Stimulated activated CD4-positive, alpha-beta T cell treated with anti-CD3 and anti-CD28 coated beads, Interleukin-4, amount 100 ng/mL, for 48 hours (primary cell): Measurements from ENCODE around the gene RSAD2.
"Not testable (repeated sequence)": the region's sequence is repeated elsewhere in the genome, so short reads cannot be mapped to it uniquely, and the experiment has no call there.

ENCODE experiments used
- DNase-seq, 2 donors: peaks; one replicate each; pipeline ENCODE4 v3.0.0-alpha.2; 2020; ENCODE audit warnings: low read depth in 2 of 2

The RSAD2 gene, protein sequence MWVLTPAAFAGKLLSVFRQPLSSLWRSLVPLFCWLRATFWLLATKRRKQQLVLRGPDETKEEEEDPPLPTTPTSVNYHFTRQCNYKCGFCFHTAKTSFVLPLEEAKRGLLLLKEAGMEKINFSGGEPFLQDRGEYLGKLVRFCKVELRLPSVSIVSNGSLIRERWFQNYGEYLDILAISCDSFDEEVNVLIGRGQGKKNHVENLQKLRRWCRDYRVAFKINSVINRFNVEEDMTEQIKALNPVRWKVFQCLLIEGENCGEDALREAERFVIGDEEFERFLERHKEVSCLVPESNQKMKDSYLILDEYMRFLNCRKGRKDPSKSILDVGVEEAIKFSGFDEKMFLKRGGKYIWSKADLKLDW

DNA sequence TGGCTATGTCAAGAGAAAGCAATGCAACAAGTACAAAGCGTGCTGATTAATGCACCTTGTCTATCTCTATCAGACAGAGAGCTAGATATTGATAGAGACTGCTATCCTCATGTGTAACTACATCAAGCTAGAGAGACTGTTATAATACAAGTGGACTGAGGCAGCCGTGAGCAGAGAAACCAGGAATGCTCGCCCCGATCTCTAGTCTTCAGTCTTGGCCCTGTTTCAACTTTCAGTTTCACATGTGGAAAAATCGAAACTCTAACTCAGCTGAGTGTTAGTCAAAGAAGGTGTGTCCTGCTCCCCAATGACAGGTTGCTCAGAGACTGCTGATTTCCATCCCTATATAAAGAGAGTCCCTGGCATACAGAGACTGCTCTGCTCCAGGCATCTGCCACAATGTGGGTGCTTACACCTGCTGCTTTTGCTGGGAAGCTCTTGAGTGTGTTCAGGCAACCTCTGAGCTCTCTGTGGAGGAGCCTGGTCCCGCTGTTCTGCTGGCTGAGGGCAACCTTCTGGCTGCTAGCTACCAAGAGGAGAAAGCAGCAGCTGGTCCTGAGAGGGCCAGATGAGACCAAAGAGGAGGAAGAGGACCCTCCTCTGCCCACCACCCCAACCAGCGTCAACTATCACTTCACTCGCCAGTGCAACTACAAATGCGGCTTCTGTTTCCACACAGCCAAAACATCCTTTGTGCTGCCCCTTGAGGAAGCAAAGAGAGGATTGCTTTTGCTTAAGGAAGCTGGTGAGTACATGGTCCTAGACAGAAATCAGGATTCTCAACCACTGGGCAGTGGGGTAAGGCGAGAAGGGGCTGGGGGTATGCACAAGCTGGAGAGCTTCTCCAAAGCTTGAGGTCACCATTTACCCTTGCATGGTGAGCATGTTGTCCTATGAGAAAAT, at the start of gene RSAD2:
Gene RSAD2 (plus strand): TSS at position 376 of the 903 bp plus-strand sequence. CDS start 24 bp downstream, at position 400.
- DNase-seq = no peak

DNA sequence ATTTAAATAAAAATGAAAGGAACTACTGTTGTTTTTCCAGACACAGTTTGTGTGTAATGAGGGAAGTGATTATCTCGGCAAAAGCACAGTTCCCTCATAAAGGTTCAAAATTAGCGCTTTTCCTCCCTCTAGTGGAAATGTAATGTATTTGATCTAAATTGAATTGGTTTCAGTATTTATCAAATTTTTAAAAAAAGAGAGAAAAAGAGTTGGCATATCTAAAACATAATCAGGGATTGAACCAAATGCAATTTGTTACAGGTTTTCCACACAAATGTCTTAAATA, 49.3 kb upstream of the RSAD2 start:
- DNase-seq = no peak

DNA sequence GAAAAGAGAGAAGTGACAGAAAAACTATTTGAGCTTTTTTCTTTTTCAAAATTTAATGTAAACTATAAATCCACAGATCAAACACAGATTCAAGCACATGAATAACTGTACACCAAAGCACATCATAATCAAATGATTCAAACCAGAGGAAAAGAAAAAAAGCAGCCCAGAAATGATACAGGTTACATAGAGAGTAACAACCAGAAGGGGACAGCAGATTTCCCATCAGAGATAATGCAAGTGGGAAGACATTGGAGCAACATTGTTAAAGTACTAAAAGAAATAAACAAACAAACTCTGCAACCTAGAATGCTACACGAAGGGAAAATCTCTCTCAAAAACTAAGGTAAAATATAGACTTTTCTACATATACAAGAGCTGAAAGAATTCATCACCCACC, 46.3 kb upstream of the RSAD2 start:
- no peak for DNase-seq

DNA sequence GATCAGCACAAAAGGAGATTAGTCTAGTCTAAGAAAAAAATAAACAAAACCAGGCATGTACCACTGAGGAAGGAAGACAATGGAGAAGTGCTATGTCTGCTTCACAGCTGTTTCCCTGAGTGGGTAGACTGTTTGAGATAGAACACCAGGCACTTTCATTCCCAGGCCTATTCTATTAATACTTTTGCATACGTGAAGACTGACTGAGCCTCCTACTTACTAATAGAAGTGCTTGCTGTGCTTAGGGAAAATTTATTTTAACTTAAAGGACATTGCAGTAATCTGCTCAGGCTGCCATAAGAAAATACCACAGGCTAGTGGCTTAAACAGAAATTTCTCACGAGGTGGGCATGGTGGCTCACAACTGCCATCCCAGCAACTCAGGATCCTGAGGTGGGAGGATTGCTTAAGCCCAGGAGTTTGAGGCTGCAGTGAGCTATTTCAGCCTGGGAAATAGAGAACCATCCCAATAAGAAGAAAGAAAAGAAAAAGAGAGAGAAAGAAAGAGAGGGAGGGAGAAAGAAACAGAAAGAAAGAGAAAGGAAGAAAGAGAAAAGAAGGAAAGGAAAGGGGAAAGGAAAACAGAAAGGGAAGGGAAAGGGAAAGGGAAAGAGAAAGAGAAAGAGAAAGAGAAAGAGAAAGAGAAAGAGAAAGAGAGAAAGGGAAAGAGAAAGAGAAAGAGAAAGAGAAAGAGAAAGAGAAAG, 44.8 kb upstream of the RSAD2 start:
- DNase-seq = no peak

DNA sequence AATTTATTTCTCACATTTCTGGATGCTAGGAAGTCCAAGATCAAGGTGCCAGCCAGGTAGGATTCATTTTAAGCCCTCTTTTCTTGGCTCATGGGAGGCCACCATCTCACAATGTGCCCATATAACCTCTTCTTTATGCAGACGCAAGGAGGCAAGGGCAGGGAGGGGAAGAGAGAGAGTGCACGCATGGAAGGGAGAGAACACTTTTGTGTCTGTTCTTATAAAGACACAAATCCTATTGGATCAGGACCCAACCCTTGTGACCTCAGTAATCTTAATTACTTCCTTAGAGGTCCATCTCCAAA, 44.3 kb upstream of the RSAD2 start:
- no peak for DNase-seq

DNA sequence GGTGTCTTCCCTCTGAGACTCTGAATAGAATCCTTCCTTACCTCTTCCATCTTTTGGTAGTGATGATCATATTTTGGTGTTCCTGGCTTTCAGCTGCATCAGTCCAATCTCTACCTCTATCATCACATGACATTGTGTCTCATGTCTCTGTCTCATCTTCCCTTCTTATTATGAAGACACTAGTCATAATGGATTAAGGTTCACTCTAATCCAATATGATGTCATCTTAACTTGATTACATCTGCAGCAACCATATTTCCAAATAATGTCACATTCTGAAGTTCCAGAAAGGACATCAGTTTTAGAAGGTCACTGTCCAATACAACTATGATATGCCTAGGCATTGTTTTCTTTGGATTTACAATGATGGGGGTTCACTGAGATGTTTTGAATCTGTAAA, 43.4 kb upstream of the RSAD2 start:
- DNase-seq = no peak

DNA sequence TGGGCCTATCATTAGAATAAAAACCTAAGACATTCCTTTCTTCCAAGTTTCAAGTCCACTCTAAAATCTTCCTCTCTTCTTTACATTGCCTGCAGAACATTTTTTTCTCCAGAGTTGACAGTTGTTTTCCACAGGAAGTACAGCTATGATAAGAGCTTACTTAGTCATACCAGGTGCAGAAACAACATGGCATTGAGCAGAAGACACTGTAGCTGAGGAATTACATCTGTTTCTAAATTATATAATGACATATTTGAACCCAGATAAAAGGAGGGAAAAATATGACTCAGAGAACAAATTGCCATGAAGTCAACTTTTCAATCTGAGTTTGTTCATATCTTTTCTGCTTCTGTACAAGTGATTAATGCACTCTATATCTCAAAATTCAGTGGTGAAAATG, 42.1 kb upstream of the RSAD2 start:
- DNase-seq = no peak

DNA sequence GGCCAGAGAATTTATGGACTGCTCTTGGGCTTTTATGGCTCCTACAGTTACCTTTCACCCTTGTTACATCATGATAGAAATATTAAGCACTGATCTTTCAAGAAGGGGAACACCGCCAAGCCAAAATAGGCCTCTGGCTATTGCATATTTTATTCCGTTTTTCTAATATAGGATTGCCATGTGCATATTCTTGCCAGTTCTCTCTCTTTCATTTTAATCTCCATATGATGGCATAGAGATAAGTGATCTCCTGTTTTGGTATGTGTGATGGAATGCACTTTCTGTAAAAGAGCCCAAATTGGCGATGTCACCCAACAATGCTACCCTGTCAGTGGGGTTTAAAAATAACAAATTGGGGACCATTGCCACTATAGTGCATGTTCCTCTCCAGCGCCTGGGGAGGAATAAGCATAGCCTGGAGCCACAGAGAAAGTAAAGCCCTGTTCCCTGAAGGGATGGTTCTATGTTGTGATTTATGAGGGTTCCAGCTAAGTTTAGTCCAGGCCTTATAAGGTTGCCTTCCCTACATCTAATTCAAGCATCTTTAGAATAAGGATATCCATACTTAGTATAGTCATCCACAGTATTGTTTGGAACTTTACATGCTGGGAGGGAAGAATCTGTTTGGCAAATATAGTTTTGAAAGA, 38.8 kb upstream of the RSAD2 start:
- no peak for DNase-seq

DNA sequence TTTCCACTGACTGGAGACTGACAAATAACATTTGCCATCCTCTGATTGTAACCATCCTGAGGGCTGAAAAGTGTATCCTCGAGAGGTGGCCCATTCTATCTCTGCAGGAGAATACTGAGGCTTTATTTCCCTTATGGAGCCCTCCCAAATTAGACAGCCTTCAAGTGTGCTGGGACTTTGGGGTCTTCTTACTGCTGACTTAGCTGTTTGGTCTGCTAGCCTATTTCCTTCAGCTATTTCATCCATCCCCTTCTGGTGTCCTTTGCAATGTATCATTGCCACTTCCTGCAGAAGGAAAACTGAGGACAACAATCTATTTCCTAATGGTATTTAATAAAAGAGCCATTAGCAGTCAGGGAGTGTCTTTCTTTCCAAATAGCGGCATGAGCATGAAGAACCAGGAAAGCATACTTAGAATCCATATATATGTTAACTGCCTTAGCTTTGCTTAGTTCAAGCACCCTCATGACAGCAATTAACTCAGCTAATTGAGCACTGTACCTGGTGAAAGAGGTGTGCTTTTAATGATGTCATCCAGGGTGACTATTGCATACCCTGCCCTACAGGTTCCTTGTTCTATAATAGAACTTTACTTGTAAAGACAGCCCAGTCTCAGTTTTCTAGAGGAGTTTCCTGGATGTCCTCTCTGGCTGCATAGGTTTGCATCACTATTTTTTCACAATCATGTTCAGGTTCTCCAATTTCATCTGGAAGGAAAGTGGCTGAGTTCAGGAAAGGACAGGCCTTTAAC, 35.9 kb upstream of the RSAD2 start:
- no peak for DNase-seq

DNA sequence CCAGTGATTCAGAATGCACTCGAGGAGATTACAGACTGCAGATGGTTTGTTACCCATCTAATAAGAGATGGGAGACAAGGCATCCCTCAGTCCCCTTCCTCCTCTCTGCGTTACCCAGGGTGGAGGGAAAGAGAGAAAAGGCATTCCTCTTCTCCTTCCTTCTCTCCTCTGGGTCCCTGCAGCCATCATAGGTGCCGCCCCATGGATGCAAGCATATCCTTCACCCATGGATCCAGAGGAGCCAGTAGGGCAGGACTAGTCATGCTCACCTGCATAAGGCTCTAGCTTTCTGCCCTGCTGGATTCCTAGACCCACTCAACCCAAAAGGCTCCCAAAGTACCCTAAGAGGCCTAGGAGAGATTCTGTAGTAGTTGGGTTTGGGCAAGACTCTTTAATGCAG, 32.3 kb upstream of the RSAD2 start:
- DNase-seq = peak in 1 of 2 donors; percentile 4

DNA sequence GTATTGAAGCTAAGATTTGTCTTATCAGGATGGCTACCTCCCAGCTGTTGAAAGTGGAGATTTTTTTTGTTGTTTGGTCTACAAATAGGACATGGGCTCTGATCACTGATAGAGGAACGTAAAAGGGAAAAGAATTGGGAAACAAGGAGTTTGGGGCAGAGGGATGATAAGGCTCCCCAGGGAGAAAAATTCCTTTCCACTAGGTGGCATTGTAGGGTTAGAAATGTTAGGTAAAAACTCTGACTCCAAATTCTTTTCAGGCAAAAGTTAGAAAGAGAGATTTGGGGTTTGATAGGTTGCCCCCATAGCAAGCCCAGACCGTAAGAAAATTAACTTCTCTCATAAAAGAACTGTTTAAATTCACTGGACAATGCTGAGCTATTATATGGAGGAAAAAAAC, 31.7 kb upstream of the RSAD2 start:
- DNase-seq = no peak

DNA sequence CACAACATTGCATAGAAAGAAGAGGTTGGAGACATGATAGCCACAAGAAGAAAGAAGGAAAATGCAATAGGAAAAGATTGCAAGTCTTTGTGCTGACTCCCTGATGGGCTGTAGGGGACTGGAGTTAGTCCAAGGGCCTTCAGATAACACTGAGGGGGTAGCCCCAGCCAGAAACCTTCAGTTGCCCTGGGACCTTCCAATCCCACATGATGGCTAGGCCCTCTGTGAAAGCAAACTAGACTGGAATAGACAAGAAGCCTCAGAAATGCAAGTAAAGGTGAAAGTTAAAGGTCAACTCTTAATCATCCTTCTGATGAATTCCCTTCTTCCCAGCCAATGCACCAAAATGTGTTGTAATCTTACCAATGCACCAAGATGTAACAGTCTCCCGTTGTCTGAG, 31.0 kb upstream of the RSAD2 start:
- no peak for DNase-seq

DNA sequence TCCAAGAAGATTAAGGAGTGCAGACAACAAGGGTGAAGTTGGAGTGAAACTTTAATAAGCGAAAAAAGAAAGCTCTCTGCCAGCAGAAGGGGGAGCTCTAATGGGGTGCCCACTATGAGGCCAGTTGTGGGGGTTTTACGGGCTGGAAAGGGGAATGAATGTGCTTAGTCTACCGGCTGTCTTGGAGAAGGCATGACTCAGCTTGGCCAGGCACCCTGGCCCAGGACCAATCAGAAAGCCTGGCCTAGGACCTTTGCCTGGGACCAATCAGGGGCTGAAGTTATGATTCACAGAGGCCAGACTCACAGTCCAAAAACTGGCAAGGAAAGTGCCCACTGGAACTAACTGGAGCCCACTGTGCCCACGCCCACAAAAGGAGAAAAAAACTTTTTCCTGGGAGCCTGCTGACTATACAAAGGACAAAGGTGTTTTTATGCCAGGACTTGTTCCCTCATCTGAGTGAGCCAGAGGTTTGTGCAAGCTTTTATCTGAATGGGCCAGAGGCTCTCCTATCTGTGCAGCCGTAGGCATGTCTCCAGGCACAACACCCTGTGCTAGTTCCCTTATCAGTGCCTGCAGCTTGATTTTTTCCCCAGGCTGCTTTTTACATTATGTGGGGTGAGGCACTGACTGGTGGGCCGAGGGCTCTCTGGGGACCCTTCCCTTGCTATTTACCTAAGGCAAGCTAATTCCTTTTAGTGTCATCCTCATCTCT, 30.5 kb upstream of the RSAD2 start:
- no peak for DNase-seq

DNA sequence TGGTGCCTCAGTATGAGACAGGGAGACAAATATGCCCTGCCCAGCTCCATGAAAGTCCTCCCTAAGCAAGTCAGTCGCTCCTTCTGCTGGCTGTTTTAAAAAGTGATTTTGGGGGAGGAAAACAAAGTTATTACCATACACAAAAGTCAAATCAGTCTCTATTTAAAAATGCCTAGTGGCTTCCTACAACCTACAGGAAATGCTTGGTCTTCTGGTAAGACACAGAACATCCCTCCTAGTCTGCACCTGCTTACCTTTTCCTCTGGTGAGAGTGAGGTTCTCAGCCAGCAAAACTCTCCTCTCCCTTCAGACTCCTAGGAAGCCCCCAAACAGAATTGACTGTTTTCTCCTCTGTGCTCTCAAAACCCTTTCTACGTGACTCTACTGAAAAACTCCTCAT, 25.4 kb upstream of the RSAD2 start:
- DNase-seq = no peak

DNA sequence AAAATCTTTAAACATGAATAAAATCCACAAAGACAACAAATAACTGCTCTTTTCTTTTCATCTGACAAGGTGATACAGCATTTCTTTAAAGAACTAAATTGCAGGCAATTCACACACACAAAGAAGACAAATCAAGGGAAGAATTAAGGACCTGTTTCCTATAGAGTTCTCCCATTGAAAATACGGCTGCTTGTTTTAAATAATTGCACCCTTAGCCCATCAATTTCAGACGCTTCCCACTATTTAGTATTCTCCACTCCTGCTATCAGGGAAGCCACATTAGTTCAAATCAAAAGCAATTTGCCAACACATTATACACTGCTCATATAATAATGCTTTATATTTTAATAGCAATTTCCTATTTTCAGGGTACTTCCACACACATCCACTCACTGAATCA, 23.2 kb upstream of the RSAD2 start:
- DNase-seq = no peak

DNA sequence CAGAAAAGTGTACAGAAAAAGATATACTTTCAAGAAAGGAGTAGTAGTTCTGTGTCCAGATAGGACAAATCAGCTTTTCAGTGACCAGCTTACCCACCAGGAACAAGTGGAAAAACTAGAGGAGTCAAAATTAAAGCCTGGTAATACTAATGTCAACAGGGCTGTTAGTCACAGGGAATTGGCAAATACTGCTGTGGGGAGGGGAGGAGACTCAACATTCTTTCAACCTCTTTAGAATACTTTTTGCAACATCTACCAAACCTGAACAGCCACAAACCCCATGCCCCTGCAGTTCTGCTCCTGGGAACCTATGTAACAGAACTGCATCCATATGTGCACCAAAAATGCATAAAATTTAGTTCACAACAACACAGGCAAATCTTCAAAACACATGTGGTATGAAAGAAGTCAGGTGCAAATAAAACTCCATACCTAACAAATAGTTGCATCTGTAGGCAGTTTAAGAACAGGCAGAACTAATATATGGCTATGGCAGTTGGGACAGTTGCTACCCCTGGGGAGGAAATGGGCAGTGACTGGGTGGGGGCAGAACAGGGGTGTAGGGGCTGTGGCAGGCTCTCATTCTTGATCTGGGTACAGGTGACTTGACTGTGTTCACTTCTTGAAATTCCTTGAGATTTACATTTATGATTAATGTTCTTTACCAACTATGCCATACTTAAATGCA, 21.6 kb upstream of the RSAD2 start:
- DNase-seq = no peak

DNA sequence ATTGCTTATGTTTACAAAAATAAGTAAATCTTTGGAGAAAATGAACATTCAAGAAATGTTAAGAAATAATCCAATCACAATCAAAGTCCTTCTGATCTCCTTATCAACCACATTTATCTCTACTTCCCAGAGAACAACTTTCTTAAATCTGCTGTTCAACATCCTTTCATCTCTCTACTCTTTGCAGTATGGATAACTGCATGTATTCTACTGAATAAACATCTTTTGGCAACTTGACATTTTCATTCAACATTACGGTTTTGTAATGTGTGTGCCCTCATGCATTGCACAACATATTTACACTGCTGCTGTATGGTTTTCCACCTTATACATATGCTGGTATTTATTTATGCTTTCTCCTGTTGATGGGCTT, 21.0 kb upstream of the RSAD2 start:
- DNase-seq = no peak

DNA sequence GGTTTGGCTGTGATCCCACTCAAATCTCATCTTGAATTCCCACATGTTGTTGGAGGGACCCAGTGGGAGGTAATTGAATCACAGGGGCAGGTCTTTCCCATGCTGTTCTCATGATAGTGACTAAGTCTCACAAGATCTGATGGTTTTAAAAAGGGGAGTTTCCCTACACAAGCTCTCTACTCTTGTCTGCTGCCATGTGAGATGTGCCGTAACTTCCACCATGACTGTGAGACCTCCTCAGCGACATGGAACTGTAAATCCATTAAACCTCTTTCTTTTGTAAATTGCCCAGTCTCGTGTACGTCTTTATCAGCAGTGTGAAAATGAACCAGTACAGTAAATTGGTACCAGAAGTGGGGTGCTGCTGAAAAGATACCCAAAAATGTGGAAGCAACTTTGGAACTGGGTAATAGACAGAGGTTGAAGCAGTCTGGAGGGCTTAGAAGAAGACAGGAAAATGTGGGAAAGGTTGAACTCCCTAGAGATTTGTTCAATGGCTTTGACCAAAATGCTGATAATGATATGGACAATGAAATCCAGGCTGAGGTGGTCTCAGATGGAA, 19.0 kb upstream of the RSAD2 start:
- not testable (repeated sequence) for DNase-seq

DNA sequence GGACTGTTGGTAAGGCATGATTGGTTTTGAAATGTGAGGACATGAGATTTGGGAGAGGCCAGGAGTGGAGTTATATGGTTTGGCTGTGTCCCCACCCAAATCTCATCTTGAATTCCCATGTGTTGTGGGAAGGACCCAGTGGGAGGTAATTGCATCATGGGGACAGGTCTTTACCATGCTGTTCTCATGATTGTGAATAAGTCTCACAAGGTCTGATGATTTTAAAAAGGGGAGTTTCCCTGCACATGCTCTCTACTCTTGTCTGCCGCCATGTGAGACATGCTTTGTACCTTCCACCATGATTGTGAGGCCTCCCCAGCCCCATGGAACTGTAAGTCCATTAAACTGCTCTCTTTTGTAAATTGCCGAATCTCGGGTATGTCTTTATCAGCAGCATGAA, 17.3 kb upstream of the RSAD2 start:
- no peak for DNase-seq

DNA sequence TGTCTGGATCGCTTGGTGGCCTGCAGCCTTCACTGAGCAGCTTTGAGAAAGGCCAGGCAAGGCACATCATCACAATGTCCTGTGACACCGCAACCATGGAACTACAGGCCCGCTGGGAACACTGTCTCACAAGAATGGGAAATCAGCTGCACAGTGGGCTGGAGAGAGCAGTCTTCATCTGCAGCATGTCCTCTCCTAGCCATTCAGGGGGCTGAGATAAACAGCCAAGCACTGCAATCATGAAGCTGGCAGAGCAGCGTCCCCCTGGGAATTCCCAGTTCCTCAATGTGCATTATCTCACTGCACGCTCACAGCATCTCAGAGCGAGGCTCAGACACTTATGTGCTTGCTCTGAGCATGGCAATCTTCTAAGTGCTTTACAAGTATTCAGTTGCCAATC, 13.8 kb upstream of the RSAD2 start:
- no peak for DNase-seq
